Fibroblast of the aortic adventitia (primary cell): ENCODE results near the gene KIT. TPM values are rescaled to one million over a fixed set of nuclear protein-coding genes. Genes with fewer than 3 reads are reported as not detected.

Experiments
- DNase-seq: peaks from one replicate; pipeline ENCODE4 v3.0.0-alpha.2; 2010; ENCODE audit warnings: low read depth
- H3K4me3 ChIP-seq: 2 replicates; pipeline ENCODE4 v1.5.1; 2011; ENCODE audit warnings: low read depth, mild to moderate bottlenecking, control low read depth, low read length, moderate library complexity
- total RNA-seq: library from RNA; depleted of rRNA; stranded (reverse); fragments of >200 nt; gene quantifications from 2 replicates; pipeline ENCODE4 v1.2.3, GENCODE V29; 2012; ENCODE audit warnings: low replicate concordance
- TF ChIP-seq, protein P1 (sequence below): IDR thresholded peaks from 2 replicates; pipeline ENCODE4 v1.5.1; 2011; ENCODE audit warnings: mild to moderate bottlenecking, low read length, control low read depth, inconsistent platforms; ENCODE audit not compliant: insufficient read depth

The KIT gene
- total RNA-seq, 1 donor = 2.7 TPM

DNA sequence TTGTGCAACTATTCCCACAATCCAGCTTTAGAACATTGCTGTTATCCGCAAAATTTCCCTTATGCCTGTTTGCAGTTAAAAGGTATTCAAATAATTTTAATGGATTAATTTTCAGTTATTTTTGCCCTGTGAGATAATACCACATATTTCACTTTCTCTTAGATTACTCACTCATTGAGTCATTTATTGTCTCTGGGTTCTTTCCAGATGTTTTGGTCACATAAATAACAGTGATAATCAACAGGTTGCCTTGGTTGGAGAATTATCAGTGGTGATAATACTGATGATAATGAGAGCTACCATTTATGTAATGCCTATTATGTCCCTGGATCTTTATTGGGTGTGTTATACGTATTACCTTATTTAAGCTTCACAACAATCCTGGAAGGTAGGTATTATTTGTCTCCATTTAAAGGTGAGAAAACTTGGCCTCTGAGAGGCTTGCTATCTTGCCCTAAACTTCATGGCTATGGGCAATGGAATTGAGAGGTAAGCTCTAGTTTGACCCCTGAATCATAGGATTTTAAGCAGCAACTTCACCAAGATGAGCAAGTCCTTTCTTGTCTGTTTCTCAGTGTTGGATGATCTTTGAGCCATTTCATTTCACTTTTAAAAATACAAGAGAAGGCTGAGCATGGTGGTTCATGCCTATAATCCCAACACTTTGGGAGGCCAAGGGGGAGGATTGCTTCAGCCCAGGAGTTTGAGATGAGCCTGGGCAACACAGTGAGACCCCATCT lies 87.4 kb downstream of the KIT start:
- TF ChIP-seq, protein P1, sequence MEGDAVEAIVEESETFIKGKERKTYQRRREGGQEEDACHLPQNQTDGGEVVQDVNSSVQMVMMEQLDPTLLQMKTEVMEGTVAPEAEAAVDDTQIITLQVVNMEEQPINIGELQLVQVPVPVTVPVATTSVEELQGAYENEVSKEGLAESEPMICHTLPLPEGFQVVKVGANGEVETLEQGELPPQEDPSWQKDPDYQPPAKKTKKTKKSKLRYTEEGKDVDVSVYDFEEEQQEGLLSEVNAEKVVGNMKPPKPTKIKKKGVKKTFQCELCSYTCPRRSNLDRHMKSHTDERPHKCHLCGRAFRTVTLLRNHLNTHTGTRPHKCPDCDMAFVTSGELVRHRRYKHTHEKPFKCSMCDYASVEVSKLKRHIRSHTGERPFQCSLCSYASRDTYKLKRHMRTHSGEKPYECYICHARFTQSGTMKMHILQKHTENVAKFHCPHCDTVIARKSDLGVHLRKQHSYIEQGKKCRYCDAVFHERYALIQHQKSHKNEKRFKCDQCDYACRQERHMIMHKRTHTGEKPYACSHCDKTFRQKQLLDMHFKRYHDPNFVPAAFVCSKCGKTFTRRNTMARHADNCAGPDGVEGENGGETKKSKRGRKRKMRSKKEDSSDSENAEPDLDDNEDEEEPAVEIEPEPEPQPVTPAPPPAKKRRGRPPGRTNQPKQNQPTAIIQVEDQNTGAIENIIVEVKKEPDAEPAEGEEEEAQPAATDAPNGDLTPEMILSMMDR = no peak
- H3K4me3 ChIP-seq = no peak overlapping the region
- no peak for DNase-seq

DNA sequence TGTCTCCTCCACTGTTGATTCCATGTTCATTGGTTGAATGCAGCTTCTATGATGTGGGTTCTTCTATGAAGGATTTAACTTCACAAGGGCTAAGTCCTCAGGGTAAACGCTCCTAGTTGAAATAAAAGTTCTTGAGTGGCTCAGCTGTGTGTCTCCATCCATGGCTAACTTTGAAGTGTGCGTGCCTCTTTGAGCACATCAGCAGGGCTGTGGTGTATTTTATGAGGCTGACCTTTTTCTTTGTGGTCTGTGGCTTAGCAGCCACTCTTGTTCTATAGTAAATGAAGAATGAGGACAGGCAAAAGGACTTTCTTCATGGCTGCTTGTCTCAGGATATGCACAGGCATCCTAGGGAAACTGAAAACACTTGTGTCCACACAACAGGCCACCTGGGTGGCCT lies 88.5 kb downstream of the KIT start:
- TF ChIP-seq, protein P1 = no peak
- H3K4me3 ChIP-seq = no peak overlapping the region
- no peak for DNase-seq

DNA sequence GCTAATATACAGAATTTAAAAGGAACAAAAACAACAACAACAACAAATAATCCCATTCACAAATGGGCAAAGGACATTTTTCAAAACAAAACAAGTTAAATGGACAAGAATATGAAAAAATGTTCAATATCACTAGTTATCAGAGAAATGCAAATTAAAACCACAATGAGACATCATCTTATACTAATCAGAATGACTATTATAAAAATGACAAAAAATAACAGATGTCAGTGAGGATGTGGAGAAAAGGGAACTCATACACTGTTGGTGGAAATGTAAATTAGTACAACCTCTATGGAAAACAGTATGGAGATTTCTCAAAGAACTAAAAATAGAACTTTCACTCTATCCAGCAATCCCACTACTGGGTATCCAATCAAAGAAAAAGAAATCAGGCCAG lies 92.6 kb downstream of the KIT start:
- DNase-seq = no peak
- H3K4me3 ChIP-seq = no peak overlapping the region
- TF ChIP-seq, protein P1 = no peak

DNA sequence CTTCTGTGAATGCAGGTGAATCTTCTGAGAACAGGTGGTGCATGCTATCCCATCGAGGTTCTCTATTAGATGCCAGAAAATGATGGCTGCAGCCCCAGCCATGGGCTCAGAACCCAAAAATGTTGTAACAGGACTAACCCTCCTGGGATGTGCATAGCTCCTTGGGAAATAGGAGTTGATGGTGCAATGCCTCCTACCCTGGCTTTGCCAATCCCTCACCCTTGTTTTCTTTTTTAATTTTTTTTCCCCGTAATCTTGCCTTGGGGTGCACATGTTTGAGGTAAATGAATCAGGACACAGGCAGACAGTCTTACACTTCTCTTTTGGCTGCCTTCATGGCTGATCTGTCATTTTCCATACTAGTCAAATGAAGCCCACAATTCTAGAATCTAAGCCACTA lies 96.6 kb downstream of the KIT start:
- no peak for DNase-seq
- TF ChIP-seq, protein P1 = no peak
- no peak overlapping the region for H3K4me3 ChIP-seq

DNA sequence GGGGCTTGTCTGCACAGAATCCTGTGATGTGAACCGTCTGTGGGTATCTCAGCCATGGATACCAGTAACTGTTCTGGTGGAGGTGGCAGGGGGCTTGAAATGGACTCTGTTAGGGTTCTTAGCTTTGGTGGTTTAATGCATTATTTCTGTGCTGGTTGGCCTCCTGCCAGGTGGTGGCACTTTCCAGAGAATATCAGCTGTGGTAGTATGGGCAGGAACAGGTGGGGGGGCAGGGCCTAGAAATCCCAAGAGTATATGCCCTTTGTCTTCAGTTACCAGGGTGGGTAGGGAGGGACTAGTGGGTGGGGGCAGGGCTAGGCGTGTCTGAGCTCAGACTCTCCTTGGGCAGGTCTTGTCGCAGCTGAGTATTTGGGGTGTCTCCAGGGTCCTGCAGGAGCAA lies 106.7 kb downstream of the KIT start:
- TF ChIP-seq, protein P1 = no peak
- DNase-seq = no peak
- no peak overlapping the region for H3K4me3 ChIP-seq

DNA sequence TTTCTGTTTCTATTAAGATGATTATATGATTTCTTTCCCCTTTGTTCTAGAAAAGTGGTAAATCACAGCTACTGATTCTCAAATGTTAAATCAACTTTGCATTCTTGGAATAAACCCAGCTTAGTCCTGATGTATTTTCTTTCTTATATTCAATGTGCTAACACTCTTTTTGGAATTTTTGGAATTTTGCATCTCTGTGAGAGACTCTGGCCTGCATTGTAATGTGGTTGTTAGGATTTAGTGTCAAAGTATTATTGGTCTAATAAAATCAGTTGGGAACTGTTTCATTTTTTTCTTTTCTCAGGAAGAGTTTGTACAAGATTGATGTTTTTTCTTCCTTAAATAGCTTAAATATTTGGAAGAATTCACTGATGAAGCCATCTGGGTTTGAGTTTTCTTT lies 109.6 kb downstream of the KIT start:
- DNase-seq = no peak
- TF ChIP-seq, protein P1 = no peak
- no peak overlapping the region for H3K4me3 ChIP-seq

DNA sequence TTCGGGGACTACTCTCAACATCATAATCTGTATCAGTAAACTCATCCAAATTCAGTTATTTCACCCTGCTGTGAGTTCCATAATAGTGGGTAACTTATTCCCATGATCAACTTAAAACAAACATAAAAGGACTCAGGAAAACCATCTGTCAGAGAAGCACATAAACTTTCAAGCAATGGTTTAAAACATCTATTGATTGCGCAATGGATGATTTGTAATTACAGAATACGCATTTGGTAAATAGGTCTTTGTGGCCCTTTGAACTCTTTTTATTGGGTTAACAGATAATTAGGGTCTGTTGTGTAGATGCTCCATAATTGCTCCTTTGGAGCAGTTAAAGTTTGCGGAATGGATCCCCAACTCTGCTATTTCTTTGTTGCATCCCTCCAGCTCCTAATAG lies 115.3 kb downstream of the KIT start:
- TF ChIP-seq, protein P1 = no peak
- no peak for DNase-seq

More for the DNA sequence above, 115.3 kb downstream of the KIT start:
- no peak overlapping the region for H3K4me3 ChIP-seq
